ENCODE measurements around the gene ASXL2. TPM values are rescaled to one million over a fixed set of nuclear protein-coding genes. Genes with fewer than 3 reads are reported as not detected.

Gene ASXL2
- total RNA-seq, 4 donors from 2014 or later, result 4.6 to 29.7 (median 10.6) TPM

DNA sequence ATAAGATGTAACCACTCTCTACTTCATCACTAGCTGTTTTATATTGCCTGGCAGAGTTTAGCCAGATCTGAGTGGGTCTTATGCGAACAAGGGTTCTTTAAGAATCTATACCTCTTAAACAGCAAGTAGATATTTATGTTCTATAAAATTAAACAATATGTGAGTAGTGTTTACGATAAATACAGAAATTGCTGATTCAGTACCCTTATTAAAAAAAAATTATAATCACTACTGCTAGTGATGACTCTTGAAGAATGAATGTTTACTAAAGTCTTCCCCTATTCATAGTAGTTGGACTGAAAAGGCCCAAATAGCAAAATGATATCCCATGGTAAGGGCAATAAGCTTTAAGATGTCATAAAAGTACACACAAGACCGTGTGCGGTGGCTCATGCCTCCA is 106.2 kb downstream of the ASXL2 start:
- TF ChIP-seq, protein P1, sequence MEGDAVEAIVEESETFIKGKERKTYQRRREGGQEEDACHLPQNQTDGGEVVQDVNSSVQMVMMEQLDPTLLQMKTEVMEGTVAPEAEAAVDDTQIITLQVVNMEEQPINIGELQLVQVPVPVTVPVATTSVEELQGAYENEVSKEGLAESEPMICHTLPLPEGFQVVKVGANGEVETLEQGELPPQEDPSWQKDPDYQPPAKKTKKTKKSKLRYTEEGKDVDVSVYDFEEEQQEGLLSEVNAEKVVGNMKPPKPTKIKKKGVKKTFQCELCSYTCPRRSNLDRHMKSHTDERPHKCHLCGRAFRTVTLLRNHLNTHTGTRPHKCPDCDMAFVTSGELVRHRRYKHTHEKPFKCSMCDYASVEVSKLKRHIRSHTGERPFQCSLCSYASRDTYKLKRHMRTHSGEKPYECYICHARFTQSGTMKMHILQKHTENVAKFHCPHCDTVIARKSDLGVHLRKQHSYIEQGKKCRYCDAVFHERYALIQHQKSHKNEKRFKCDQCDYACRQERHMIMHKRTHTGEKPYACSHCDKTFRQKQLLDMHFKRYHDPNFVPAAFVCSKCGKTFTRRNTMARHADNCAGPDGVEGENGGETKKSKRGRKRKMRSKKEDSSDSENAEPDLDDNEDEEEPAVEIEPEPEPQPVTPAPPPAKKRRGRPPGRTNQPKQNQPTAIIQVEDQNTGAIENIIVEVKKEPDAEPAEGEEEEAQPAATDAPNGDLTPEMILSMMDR (IDR thresholded peaks at IDR 0.05), result no peak
- TF ChIP-seq POLR2A (IDR thresholded peaks at IDR 0.05), result no peak
- Histone ChIP-seq H3K27me3 (no peaks in the 10 kb centered on the region), H3K9me3 (no peaks in the 10 kb centered on the region), H3K27ac (no peak overlapping the region), H3K4me3 (no peak overlapping the region), H3K4me1 (no peaks in the 10 kb centered on the region), H3K36me3 (no peaks in the 10 kb centered on the region)
- no peak for DNase-seq
- intact Hi-C loops (cut with DNase I; ENCODE audit: low total_unique reads), result no loop called here

DNA sequence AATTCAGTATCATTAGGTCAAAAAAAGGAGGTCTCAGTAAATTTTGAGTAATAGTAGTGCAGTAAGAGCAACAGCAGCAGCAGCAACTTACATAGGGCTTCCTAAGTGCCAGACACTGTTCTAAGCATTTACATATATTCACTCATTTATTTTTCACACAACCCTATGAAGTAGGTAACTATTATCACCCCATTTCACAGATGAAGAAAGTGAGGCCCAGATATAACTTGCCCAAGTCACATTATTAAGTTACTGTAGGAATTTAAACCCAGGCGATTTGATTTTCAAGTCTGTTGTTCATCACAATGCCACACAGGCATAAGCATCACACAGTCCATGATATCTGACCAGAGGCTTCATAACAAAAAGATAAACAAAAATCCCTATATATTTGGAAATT is 114.7 kb downstream of the ASXL2 start:
- H3K36me3 ChIP-seq, result no peaks in the 10 kb centered on the region
- TF ChIP-seq POLR2A (IDR thresholded peaks at IDR 0.05), result no peak
- TF ChIP-seq, protein P1 (IDR thresholded peaks at IDR 0.05), result no peak
- H3K27me3 ChIP-seq, result no peaks in the 10 kb centered on the region
- H3K4me1 ChIP-seq, result no peaks in the 10 kb centered on the region
- no peak for DNase-seq
- intact Hi-C loops (cut with DNase I; ENCODE audit: low total_unique reads), result no loop called here
- no peak overlapping the region for H3K27ac ChIP-seq
- no peaks in the 10 kb centered on the region for H3K9me3 ChIP-seq
- no peak overlapping the region for H3K4me3 ChIP-seq

DNA sequence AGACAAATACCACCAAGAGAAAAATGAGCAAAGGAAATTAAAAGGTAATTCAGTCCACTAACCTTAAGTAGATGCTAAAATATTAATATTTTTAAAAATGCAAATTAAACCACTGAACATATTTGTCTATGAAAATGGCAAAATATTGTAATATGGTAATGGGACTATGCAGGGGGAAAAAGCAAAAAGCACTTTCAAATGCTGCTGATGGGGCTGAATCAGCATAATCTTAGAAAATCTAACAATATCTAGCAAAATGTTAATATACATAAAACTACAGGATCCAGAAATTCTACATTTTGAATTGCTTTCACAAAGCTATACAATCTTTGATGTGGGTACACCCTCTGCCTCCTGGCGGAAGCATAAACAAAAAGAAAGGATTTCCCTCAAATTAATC is 118.0 kb downstream of the ASXL2 start:
- no peak for TF ChIP-seq POLR2A (IDR thresholded peaks at IDR 0.05)
- TF ChIP-seq, protein P1 (IDR thresholded peaks at IDR 0.05), result no peak
- Histone ChIP-seq H3K27ac (no peak overlapping the region), H3K9me3 (no peaks in the 10 kb centered on the region), H3K36me3 (no peaks in the 10 kb centered on the region), H3K4me1 (no peaks in the 10 kb centered on the region), H3K27me3 (no peaks in the 10 kb centered on the region), H3K4me3 (no peak overlapping the region)
- no peak for DNase-seq
- intact Hi-C loops (cut with DNase I; ENCODE audit: low total_unique reads), result no loop called here

DNA sequence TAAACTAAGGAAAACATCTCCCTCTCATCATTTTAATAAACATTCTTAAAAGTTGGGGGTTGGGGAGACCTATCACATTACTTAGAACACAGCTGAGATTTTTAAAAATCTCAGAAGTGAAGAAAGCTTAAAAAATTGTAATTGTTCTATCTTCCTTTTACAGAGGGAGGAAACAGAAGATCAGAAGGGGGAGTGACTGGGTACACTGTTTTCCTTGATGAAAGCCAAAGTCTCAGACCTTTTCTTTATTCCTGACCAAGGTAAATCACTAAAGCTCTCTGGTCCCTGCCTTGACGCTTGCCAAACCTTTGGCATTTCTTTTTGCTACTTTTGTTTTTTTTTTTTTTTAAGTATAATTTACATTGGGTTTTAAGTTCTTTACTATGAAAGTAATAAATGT is 119.9 kb downstream of the ASXL2 start:
- H3K27me3 ChIP-seq, result no peaks in the 10 kb centered on the region
- no peak overlapping the region for H3K27ac ChIP-seq
- DNase-seq, result no peak
- no peaks in the 10 kb centered on the region for H3K36me3 ChIP-seq
- H3K4me1 ChIP-seq, result no peaks in the 10 kb centered on the region
- no peak overlapping the region for H3K4me3 ChIP-seq
- intact Hi-C loops (cut with DNase I; ENCODE audit: low total_unique reads), result no loop called here
- no peak for TF ChIP-seq POLR2A (IDR thresholded peaks at IDR 0.05)
- TF ChIP-seq, protein P1 (IDR thresholded peaks at IDR 0.05), result no peak
- no peaks in the 10 kb centered on the region for H3K9me3 ChIP-seq

DNA sequence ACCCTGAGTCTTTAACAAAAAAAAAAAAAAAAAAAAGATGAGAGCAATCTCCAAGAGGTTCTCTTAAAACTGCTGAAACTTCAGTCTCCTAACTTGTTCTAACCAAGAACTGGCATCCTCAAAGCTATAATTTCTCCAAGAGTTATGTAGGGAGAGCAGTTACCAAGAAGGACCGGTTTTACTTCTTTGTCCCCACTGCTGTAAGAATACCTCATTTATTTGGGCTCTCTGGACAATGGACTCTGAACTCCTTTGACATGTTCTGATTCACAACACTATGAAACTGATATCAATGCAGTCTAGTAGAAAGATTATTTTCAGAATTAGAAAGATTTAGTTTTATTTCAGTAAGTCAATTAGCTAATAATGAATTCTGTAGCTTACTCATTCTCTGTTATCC is 120.4 kb downstream of the ASXL2 start:
- no peak for DNase-seq
- Histone ChIP-seq H3K4me3 (no peak overlapping the region), H3K9me3 (no peaks in the 10 kb centered on the region), H3K4me1 (no peaks in the 10 kb centered on the region), H3K27ac (no peak overlapping the region), H3K36me3 (no peaks in the 10 kb centered on the region), H3K27me3 (no peaks in the 10 kb centered on the region)
- intact Hi-C loops (cut with DNase I; ENCODE audit: low total_unique reads), result no loop called here
- TF ChIP-seq, protein P1 (IDR thresholded peaks at IDR 0.05), result no peak
- TF ChIP-seq POLR2A (IDR thresholded peaks at IDR 0.05), result no peak
